Panc1 (cell line): Measurements from ENCODE around the gene PODNL1.

Source experiments
- POLR2AphosphoS5 ChIP-seq: IDR thresholded peaks from 2 replicates; pipeline ENCODE4 v1.6.1; 2012; ENCODE audit warnings: mild to moderate bottlenecking, low read depth, low read length, moderate library complexity
- TF ChIP-seq, protein P1 (sequence below): fragments of 450-650 bp; IDR thresholded peaks from 2 replicates; pipeline ENCODE4 v1.5.1; 2017; ENCODE audit warnings: mild to moderate bottlenecking

DNA sequence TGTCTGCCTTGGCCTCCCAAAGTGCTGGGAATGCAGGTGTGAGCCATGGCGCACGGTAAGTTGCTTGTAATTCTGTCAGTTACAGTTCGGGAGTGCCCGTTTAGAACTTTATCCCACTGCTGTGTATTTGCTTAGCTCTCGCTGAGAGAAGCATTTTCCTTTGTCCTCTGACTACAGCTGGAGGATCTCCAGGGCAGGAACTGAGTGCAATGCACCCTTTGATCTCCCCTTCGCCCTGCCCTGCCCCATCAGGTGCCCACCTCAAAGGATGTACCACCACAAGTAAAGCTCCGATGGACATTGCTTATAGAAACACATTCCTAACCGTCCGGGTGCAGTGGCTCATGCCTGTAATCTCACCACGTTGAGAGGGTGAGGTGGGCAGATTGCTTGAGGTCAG is 38.8 kb downstream of the PODNL1 start:
- TF ChIP-seq, protein P1, sequence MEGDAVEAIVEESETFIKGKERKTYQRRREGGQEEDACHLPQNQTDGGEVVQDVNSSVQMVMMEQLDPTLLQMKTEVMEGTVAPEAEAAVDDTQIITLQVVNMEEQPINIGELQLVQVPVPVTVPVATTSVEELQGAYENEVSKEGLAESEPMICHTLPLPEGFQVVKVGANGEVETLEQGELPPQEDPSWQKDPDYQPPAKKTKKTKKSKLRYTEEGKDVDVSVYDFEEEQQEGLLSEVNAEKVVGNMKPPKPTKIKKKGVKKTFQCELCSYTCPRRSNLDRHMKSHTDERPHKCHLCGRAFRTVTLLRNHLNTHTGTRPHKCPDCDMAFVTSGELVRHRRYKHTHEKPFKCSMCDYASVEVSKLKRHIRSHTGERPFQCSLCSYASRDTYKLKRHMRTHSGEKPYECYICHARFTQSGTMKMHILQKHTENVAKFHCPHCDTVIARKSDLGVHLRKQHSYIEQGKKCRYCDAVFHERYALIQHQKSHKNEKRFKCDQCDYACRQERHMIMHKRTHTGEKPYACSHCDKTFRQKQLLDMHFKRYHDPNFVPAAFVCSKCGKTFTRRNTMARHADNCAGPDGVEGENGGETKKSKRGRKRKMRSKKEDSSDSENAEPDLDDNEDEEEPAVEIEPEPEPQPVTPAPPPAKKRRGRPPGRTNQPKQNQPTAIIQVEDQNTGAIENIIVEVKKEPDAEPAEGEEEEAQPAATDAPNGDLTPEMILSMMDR: no peak
- no peak for TF ChIP-seq POLR2AphosphoS5
